NOMO-1 (cell line): ENCODE measurements around the gene SLC2A14.

Experiments used
- DNase-seq, 2 experiments: peaks; one replicate each; lab custom pipeline; 2025; ENCODE audit not compliant: unreplicated experiment in 2 of 2; lab: John Stamatoyannopoulos, UW

The SLC2A14 gene

DNA sequence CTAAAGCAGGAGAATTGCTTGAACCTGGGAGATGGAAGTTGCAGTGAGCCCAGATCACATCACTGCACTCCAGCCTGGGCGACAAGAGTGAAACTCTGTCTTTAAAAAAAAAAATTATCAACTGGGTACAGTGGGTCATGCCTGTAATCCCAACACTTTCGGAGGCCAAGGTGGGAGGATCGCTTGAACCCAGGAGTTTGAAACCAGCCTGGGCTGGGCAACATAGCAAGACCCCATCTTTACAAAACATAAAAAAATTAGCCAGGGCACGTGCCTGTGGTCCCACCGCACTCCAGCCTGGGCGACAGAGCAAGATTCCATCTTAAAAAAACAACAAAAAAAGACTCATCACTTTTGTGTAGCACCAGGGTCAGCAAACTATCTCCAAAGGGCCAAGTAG, 90.7 kb downstream of the SLC2A14 start:
- no peak for DNase-seq

- no peak for DNase-seq
Observed at GRCh38 chr12:7781274-7781673, 91.4 kb downstream of the SLC2A14 start.

GRCh38 chr12:7769999-7770398, 102.7 kb downstream of the SLC2A14 start:
- no peak for DNase-seq
